SK-N-SH (cell line): Measurements from ENCODE around the gene MAML3. TPM values are rescaled to one million over a fixed set of nuclear protein-coding genes. Genes with fewer than 3 reads are reported as not detected.

Experiments
- CTCF ChIA-PET: fragments of 300-600, 350-600 bp; formaldehyde crosslinking; extraction: SDS; loops from one replicate; lab custom pipeline; 2021; lab: Yijun Ruan, JAX
- POLR2A ChIA-PET: fragments of 350-600 bp; sonication (Branson Sonifier 250); formaldehyde crosslinking; extraction: SDS; loops from one replicate; lab custom pipeline; 2020; ENCODE audit warnings: antibody characterized with exemption, inconsistent platforms; lab: Yijun Ruan, JAX
- DNase-seq: peaks from one replicate; pipeline ENCODE4 v3.0.0; 2012
- H2AFZ ChIP-seq: fragments of 200-600 bp; sonication (generic); 2 replicates; pipeline ENCODE4 v1.8.1; 2016; ENCODE audit warnings: antibody characterized with exemption, mild to moderate bottlenecking, low read depth
- H3F3A ChIP-seq: fragments of 200-600 bp; sonication (generic); replicated peaks from 2 replicates; pipeline ENCODE3; 2016; ENCODE audit warnings: antibody characterized with exemption, mild to moderate bottlenecking; ENCODE audit not compliant: insufficient read depth
- H3K27ac ChIP-seq, 2 experiments: fragments of 200-500 bp in 1 of 2; fragments of 200-600 bp in 1 of 2; sonication (Bioruptor generic) in 1 of 2; sonication (generic), shearing (Covaris generic) in 1 of 2; 2 replicates each; pipeline versions ENCODE4 v1.5.1 to v1.6.1; 2014 to 2016; ENCODE audit warnings: low read depth in 2 of 2, inconsistent platforms in 1 of 2, low read length in 1 of 2, mild to moderate bottlenecking in 1 of 2, mixed read lengths in 1 of 2
- H3K27me3 ChIP-seq: fragments of 200-600 bp; sonication (generic), shearing (Covaris generic); 2 replicates; pipeline ENCODE4 v1.6.1; 2016; ENCODE audit warnings: mixed run types; ENCODE audit not compliant: insufficient read depth
- H3K36me3 ChIP-seq, 2 experiments: fragments of 200-500 bp in 1 of 2; fragments of 200-600 bp in 1 of 2; sonication (Bioruptor generic) in 1 of 2; sonication (generic) in 1 of 2; replicated peaks in 1 of 2; 2 replicates each; pipeline versions ENCODE3 to v1.5.1; 2014 to 2016; ENCODE audit warnings: low read length in 1 of 2, mild to moderate bottlenecking in 1 of 2; ENCODE audit not compliant: insufficient read depth in 2 of 2, control insufficient read depth in 1 of 2
- H3K4me1 ChIP-seq, 2 experiments: fragments of 200-500 bp in 1 of 2; fragments of 200-600 bp in 1 of 2; sonication (Bioruptor generic) in 1 of 2; sonication (generic), shearing (Covaris generic) in 1 of 2; 2 replicates each; pipeline versions ENCODE4 v1.5.1 to v1.6.1; 2014 to 2016; ENCODE audit warnings: low read depth in 1 of 2, low read length in 1 of 2, mixed run types in 1 of 2; ENCODE audit not compliant: insufficient read depth in 2 of 2, control insufficient read depth in 1 of 2
- H3K4me2 ChIP-seq: fragments of 200-600 bp; sonication (generic), shearing (Covaris generic); 2 replicates; pipeline ENCODE4 v1.6.1; 2017; ENCODE audit warnings: mixed run types
- H3K4me3 ChIP-seq, 2 experiments: fragments of 200-500 bp in 1 of 2; fragments of 200-600 bp in 1 of 2; sonication (Bioruptor generic) in 1 of 2; sonication (generic), shearing (Covaris generic) in 1 of 2; 2 replicates each; pipeline versions ENCODE4 v1.5.1 to v1.8.1; 2014 to 2016; ENCODE audit warnings: low read depth in 2 of 2, inconsistent platforms in 1 of 2, low read length in 1 of 2, mild to moderate bottlenecking in 1 of 2, mixed read lengths in 1 of 2, moderate library complexity in 1 of 2
- H3K79me2 ChIP-seq: fragments of 200-600 bp; sonication (generic); 2 replicates; pipeline ENCODE4 v1.8.1; 2017; ENCODE audit warnings: mild to moderate bottlenecking; ENCODE audit not compliant: insufficient read depth
- H3K9ac ChIP-seq: fragments of 200-600 bp; sonication (generic); 2 replicates; pipeline ENCODE4 v1.6.1; 2017; ENCODE audit warnings: mixed run types
- H3K9me2 ChIP-seq: fragments of 200-600 bp; sonication (generic); 2 replicates; pipeline ENCODE4 v1.6.1; 2017; ENCODE audit warnings: mixed run types
- H3K9me3 ChIP-seq: fragments of 200-600 bp; sonication (generic); 2 replicates; pipeline ENCODE4 v1.6.1; 2017; ENCODE audit warnings: mixed run types, mild to moderate bottlenecking, moderate library complexity
- H4K20me1 ChIP-seq: fragments of 200-600 bp; sonication (generic); 2 replicates; pipeline ENCODE4 v1.6.1; 2017; ENCODE audit warnings: mild to moderate bottlenecking, mixed run types; ENCODE audit not compliant: insufficient read depth
- CHD2 ChIP-seq: fragments of 150-350 bp; IDR thresholded peaks from 2 replicates; pipeline ENCODE4 v1.6.1; 2018; ENCODE audit warnings: low read length; ENCODE audit not compliant: partially characterized antibody
- ELF1 ChIP-seq: IDR thresholded peaks from 2 replicates; pipeline ENCODE4 v1.4.0; 2012
- EP300 ChIP-seq, 2 experiments: IDR thresholded peaks; 2 replicates each; pipeline versions ENCODE4 v1.4.0 to v1.6.1; 2012; ENCODE audit warnings: borderline replicate concordance in 1 of 2, low read depth in 1 of 2, low read length in 1 of 2
- FOSL2 ChIP-seq: IDR thresholded peaks from 2 replicates; pipeline ENCODE4 v1.4.0; 2012; ENCODE audit warnings: low read depth, mild to moderate bottlenecking, moderate library complexity, borderline replicate concordance
- FOXJ3 ChIP-seq: sonication (generic); formaldehyde crosslinking; IDR thresholded peaks from 2 replicates; pipeline ENCODE4 v1.5.1; 2020; ENCODE audit warnings: mild to moderate bottlenecking, missing genetic modification reagents
- GABPA ChIP-seq: IDR thresholded peaks from 2 replicates; pipeline ENCODE4 v1.4.0; 2012; ENCODE audit warnings: low read depth, mild to moderate bottlenecking
- GATA2 ChIP-seq: sonication (generic); formaldehyde crosslinking; IDR thresholded peaks from 2 replicates; pipeline ENCODE4 v1.5.0; 2020; ENCODE audit warnings: mild to moderate bottlenecking, missing genetic modification reagents
- IRF3 ChIP-seq: fragments of 150-350 bp; IDR thresholded peaks from 2 replicates; pipeline ENCODE4 v1.6.1; 2016; ENCODE audit warnings: mild to moderate bottlenecking, low read depth, low read length
- JUND ChIP-seq: IDR thresholded peaks from 2 replicates; pipeline ENCODE4 v1.4.0; 2012
- MEF2A ChIP-seq: IDR thresholded peaks from 2 replicates; pipeline ENCODE4 v1.4.0; 2012; ENCODE audit warnings: low read depth, borderline replicate concordance
- PBX3 ChIP-seq: IDR thresholded peaks from 2 replicates; pipeline ENCODE4; 2012
- RAD21 ChIP-seq: IDR thresholded peaks from 2 replicates; pipeline ENCODE4 v1.6.1; 2012; ENCODE audit warnings: mild to moderate bottlenecking, low read length
- RCOR1 ChIP-seq: fragments of 150-350 bp; IDR thresholded peaks from 2 replicates; pipeline ENCODE4 v1.6.1; 2017; ENCODE audit warnings: antibody characterized with exemption, low read length
- SIN3A ChIP-seq: IDR thresholded peaks from 2 replicates; pipeline ENCODE4 v1.6.1; 2012; ENCODE audit warnings: low read depth, mild to moderate bottlenecking, low read length, moderate library complexity, borderline replicate concordance
- SMC3 ChIP-seq: IDR thresholded peaks from 2 replicates; pipeline ENCODE4 v1.6.1; 2012; ENCODE audit warnings: low read depth, low read length, improper control_type of control experiment
- TCF12 ChIP-seq: IDR thresholded peaks from 2 replicates; pipeline ENCODE4 v1.4.0; 2012
- USF1 ChIP-seq: IDR thresholded peaks from 2 replicates; pipeline ENCODE4 v1.4.0; 2012; ENCODE audit warnings: low read depth, borderline replicate concordance
- USF2 ChIP-seq: fragments of 150-350 bp; IDR thresholded peaks from 2 replicates; pipeline ENCODE4 v1.6.1; 2017; ENCODE audit warnings: antibody characterized with exemption, low read length, low read depth, borderline replicate concordance
- YY1 ChIP-seq: IDR thresholded peaks from 2 replicates; pipeline ENCODE4 v1.4.0; 2012; ENCODE audit warnings: low read depth, mild to moderate bottlenecking
- WGBS: methylation state at CpG from one replicate; pipeline ENCODE4 v1.1.6; 2017; ENCODE audit warnings: low lambda C conversion rate; 5-methylcytosine and 5-hydroxymethylcytosine counted together
- polyA plus RNA-seq, 3 experiments: library from polyadenylated mRNA; depleted of rRNA; stranded (reverse); fragments of >200 nt; gene quantifications; 2 replicates each; pipeline ENCODE4 v1.2.3, GENCODE V29; 2012

The MAML3 gene
- polyA plus RNA-seq, 1 of the 3 experiments (the other 2 are of a cell fraction), result 5.3 TPM

GRCh38 chr4:139783741-139784484 lies 370.1 kb downstream of the MAML3 start (continued):
- peak; percentile 2; the same call in 1 of the 2 replicates for TF ChIP-seq SMC3
- no peak for TF ChIP-seq YY1
- peak; percentile 94 for TF ChIP-seq FOXJ3 (CRISPR knock-in tag)
- TF ChIP-seq GATA2, result peak; percentile 77
- peak in 1 of 2 experiments; percentile 85; a peak in 2 of 4 replicates for TF ChIP-seq EP300 (IDR thresholded peaks at IDR 0.05; ENCODE audit: borderline replicate concordance in 1 of 2, low read depth in 1 of 2, low read length in 1 of 2)
- TF ChIP-seq JUND, result no peak
- TF ChIP-seq FOSL2, result no peak
- TF ChIP-seq, all 33 proteins: peak for 7

- Histone ChIP-seq H3K4me2 (no peak overlapping the region), H3K9me2 (no peaks in the 10 kb centered on the region), H3F3A (no peaks in the 10 kb centered on the region), H3K9ac (no peak overlapping the region), H3K4me3 (no peak overlapping the region), H3K4me1 (peaks cover 0 to 71% of the 10 kb centered on the region in 2 experiments; a peak in 2 of 4 replicates), H3K27ac (peak overlapping the region in 1 of 2 experiments; percentile 99; a peak in 2 of 4 replicates)
- CTCF ChIA-PET, result interaction anchor here (0.6 to 1.2 kb wide), 3 partner anchors 17 to 471 kb away, joined by 3 to 5 read pairs (median 4); no protein-coding TSS in a partner anchor
- POLR2A ChIA-PET, result interaction anchor here (1.3 to 1.4 kb wide), 2 partner anchors 107 to 266 kb away, joined by 4 read pairs; no protein-coding TSS in a partner anchor
- TF ChIP-seq USF1, result no peak
- TF ChIP-seq CHD2, result no peak
- no peak for TF ChIP-seq GABPA
- TF ChIP-seq RAD21, result 0 out of 2 replicates have a peak, but pooled peaks have one; percentile 6
- TF ChIP-seq, all 33 proteins: peak for 1
- DNase-seq, result no peak
- no peaks in the 10 kb centered on the region for H3K36me3 ChIP-seq
- H3K79me2 ChIP-seq, result no peaks in the 10 kb centered on the region
- 79% methylated on average over 7 of the region's 7 CpGs for WGBS
- no peaks in the 10 kb centered on the region for H3K27me3 ChIP-seq
- no peaks in the 10 kb centered on the region for H4K20me1 ChIP-seq
- no peak overlapping the region for H2AFZ ChIP-seq
- no peaks in the 10 kb centered on the region for H3K9me3 ChIP-seq
Measured at GRCh38 chr4:139782926-139783522, 371.0 kb downstream of the MAML3 start.

- Histone ChIP-seq H3K4me3 (no peak overlapping the region), H3K27me3 (no peaks in the 10 kb centered on the region), H3K4me2 (no peak overlapping the region), H3K9ac (no peak overlapping the region), H3K4me1 (peaks cover 0 to 77% of the 10 kb centered on the region in 2 experiments; a peak in 2 of 4 replicates), H4K20me1 (no peaks in the 10 kb centered on the region), H3F3A (no peaks in the 10 kb centered on the region), H3K9me3 (no peaks in the 10 kb centered on the region), H3K79me2 (no peaks in the 10 kb centered on the region), H3K27ac (peak overlapping the region in 1 of 2 experiments; percentile 99; a peak in 2 of 4 replicates), H3K9me2 (no peaks in the 10 kb centered on the region), H2AFZ (no peak overlapping the region), H3K36me3 (no peaks in the 10 kb centered on the region)
- POLR2A ChIA-PET, result no interaction called here
- WGBS, result 86% methylated on average over 3 of the region's 3 CpGs
- DNase-seq, result no peak
- CTCF ChIA-PET, result interaction anchor here (1.4 kb wide), 2 partner anchors 19 to 67 kb away, joined by 3 read pairs; no protein-coding TSS in a partner anchor
- TF ChIP-seq TCF12 (no peak), MEF2A (no peak), GABPA (no peak), ELF1 (no peak), EP300 (IDR thresholded peaks at IDR 0.05; ENCODE audit: borderline replicate concordance in 1 of 2, low read depth in 1 of 2, low read length in 1 of 2) (no peak), JUND (no peak), SIN3A (no peak), IRF3 (no peak), USF1 (no peak), FOSL2 (no peak), PBX3 (no peak), RCOR1 (no peak), USF2 (no peak)
Measured at GRCh38 chr4:139781066-139781465, 372.9 kb downstream of the MAML3 start.
